ENCODE results near the gene MPIG6B. TPM values are rescaled to one million over a fixed set of nuclear protein-coding genes. Genes with fewer than 3 reads are reported as not detected.

MPIG6B gene
- total and polyA plus RNA-seq, 2 donors = 0.14 to 0.32 TPM

GRCh38 chr6:31758281-31758680 is 35.1 kb downstream of the MPIG6B start:
- no peak overlapping the region for H3K27ac ChIP-seq (ENCODE audit: low read depth in 1 of 2, low read length in 1 of 2)
- peaks cover 27 to 49% of the 10 kb centered on the region in 2 donors for H3K36me3 ChIP-seq (ENCODE audit: control insufficient read depth in 2 of 2, insufficient read depth in 2 of 2, low read length in 1 of 2)
- H3K4me3 ChIP-seq (ENCODE audit: low read length in 2 of 2) = no peak overlapping the region
- H3K4me1 ChIP-seq (ENCODE audit: control insufficient read depth in 2 of 2, insufficient read depth in 2 of 2, low read length in 2 of 2) = peaks cover 0 to 12% of the 10 kb centered on the region in 2 donors
- H3K27me3 ChIP-seq (ENCODE audit: control insufficient read depth in 2 of 2, insufficient read depth in 1 of 2, low read length in 1 of 2) = no peaks in the 10 kb centered on the region
- no peaks in the 10 kb centered on the region for H3K9me3 ChIP-seq (ENCODE audit: control insufficient read depth in 2 of 2, insufficient read depth in 1 of 2, low read length in 1 of 2)
- no peak for DNase-seq (ENCODE audit: low read depth in 6 of 9, low spot score in 9 of 9)
- 99% methylated on average over 2 of the region's 2 CpGs for WGBS

DNA sequence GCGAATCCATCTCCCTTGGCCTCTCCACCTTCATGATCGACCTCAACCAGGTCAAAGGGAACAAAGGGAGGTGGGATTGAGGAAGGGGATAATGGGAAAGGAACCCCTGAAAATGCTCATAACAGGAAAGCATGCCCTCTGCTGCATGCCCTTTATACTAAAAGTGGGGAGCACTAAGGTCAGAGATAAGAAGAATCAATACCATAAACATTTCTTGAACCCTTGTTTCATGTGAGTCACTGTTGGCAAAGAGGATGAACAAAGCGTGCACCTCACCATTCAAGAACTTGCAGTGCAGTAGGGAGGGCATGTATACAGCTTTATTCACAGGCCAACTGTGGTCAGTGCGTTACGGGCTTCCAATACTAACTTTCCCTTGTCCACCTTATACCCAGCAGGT is 37.6 kb downstream of the MPIG6B start:
- 97% methylated on average over 5 of the region's 5 CpGs for WGBS
- no peak for DNase-seq (ENCODE audit: low read depth in 6 of 9, low spot score in 9 of 9)

DNA sequence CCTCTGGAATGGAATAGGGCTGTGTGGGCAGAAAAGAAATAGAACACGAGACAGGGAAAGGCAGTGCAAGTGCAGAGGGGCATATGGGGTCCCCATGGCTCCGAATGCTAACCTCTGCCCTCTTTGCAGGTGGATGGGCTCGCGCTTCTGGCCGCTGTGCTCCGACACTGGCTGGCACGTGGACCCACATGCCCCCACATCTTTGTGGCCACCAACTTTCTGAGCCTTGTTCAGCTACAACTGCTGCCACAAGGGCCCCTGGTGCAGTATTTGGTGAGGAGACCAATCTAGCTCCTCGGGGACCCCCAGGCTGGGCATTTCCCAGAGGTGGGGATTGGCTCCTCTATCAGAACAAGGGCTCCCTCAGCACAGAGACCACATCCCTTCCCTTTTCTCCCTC is 38.2 kb downstream of the MPIG6B start:
- no peak for DNase-seq (ENCODE audit: low read depth in 6 of 9, low spot score in 9 of 9)
- WGBS = 99% methylated on average over 8 of the region's 8 CpGs
- peaks cover 0 to 12% of the 10 kb centered on the region in 2 donors for H3K4me1 ChIP-seq (ENCODE audit: control insufficient read depth in 2 of 2, insufficient read depth in 2 of 2, low read length in 2 of 2)

More for the DNA sequence above, 37.6 kb downstream of the MPIG6B start:
- no peak overlapping the region for H3K4me3 ChIP-seq (ENCODE audit: low read length in 2 of 2)
- H3K4me1 ChIP-seq (ENCODE audit: control insufficient read depth in 2 of 2, insufficient read depth in 2 of 2, low read length in 2 of 2) = peaks cover 0 to 12% of the 10 kb centered on the region in 2 donors
- H3K27ac ChIP-seq (ENCODE audit: low read depth in 1 of 2, low read length in 1 of 2) = no peak overlapping the region
- peaks cover 0 to 4% of the 10 kb centered on the region in 2 donors for H3K27me3 ChIP-seq (ENCODE audit: control insufficient read depth in 2 of 2, insufficient read depth in 1 of 2, low read length in 1 of 2)
- H3K36me3 ChIP-seq (ENCODE audit: control insufficient read depth in 2 of 2, insufficient read depth in 2 of 2, low read length in 1 of 2) = peaks cover 25 to 52% of the 10 kb centered on the region in 2 donors
- H3K9me3 ChIP-seq (ENCODE audit: control insufficient read depth in 2 of 2, insufficient read depth in 1 of 2, low read length in 1 of 2) = no peaks in the 10 kb centered on the region

GRCh38 chr6:31762356-31762755 is 39.2 kb downstream of the MPIG6B start, which contains the start of gene SAPCD1:
TSS of gene SAPCD1 (plus strand) at chr6:31762656. CDS start at chr6:31763055, 399 bp downstream.
- no peak for DNase-seq (ENCODE audit: low read depth in 6 of 9, low spot score in 9 of 9)
- no peak within 1 kb of the TSS for H3K27ac ChIP-seq (ENCODE audit: low read depth in 1 of 2, low read length in 1 of 2)
- peaks cover 25 to 52% of the 10 kb centered on the region in 2 donors for H3K36me3 ChIP-seq (ENCODE audit: control insufficient read depth in 2 of 2, insufficient read depth in 2 of 2, low read length in 1 of 2)
- H3K4me3 ChIP-seq (ENCODE audit: low read length in 2 of 2) = no peak within 1 kb of the TSS
- H3K27me3 ChIP-seq (ENCODE audit: control insufficient read depth in 2 of 2, insufficient read depth in 1 of 2, low read length in 1 of 2) = peaks cover 0 to 15% of the 10 kb centered on the region in 2 donors
- H3K4me1 ChIP-seq (ENCODE audit: control insufficient read depth in 2 of 2, insufficient read depth in 2 of 2, low read length in 2 of 2) = peaks cover 0 to 12% of the 10 kb centered on the region in 2 donors
- WGBS = 92% methylated on average over 4 of the region's 4 CpGs
- no peaks in the 10 kb centered on the region for H3K9me3 ChIP-seq (ENCODE audit: control insufficient read depth in 2 of 2, insufficient read depth in 1 of 2, low read length in 1 of 2)

More for the DNA sequence above, 38.2 kb downstream of the MPIG6B start:
- Histone ChIP-seq H3K4me3 (ENCODE audit: low read length in 2 of 2) (no peak overlapping the region), H3K27ac (ENCODE audit: low read depth in 1 of 2, low read length in 1 of 2) (no peak overlapping the region), H3K36me3 (ENCODE audit: control insufficient read depth in 2 of 2, insufficient read depth in 2 of 2, low read length in 1 of 2) (peaks cover 25 to 52% of the 10 kb centered on the region in 2 donors), H3K9me3 (ENCODE audit: control insufficient read depth in 2 of 2, insufficient read depth in 1 of 2, low read length in 1 of 2) (no peaks in the 10 kb centered on the region), H3K27me3 (ENCODE audit: control insufficient read depth in 2 of 2, insufficient read depth in 1 of 2, low read length in 1 of 2) (peaks cover 0 to 10% of the 10 kb centered on the region in 2 donors)

DNA sequence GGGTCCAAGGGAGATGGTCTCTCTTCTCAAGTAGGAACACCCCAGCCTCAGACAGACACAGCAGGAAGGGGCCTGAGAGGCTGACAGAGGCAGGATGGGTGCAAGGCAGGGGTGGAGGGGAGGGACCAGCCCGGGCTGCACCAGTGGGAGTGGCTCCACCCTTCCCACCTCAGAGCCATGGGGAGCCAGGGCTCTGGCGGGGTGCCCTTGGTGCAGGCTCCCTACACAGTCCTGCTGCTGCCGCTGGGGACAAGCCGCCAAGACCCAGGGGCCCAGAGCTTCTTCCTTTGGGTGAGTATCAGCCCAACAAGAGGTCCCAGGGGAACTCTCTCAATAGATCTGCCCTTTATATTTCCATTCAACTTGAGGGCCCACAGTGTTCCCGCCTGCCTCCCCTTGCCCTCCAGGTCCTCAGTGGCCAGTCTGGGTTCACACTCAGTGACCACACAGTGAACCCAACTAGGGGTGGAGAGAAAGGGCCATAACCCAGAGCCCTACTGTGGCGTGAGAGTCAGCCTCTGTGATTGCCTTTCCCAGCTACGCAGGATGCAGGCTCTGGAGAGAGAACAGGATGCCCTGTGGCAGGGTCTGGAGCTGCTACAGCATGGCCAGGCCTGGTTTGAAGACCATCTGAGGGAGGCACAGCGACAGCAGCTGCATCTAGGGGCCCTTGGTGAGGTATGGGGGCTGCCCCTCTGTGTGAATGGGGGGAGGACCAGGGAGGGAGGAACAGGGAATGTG is 39.9 kb downstream of the MPIG6B start:
- H3K9me3 ChIP-seq (ENCODE audit: control insufficient read depth in 2 of 2, insufficient read depth in 1 of 2, low read length in 1 of 2) = no peaks in the 10 kb centered on the region
- H3K27me3 ChIP-seq (ENCODE audit: control insufficient read depth in 2 of 2, insufficient read depth in 1 of 2, low read length in 1 of 2) = peaks cover 0 to 17% of the 10 kb centered on the region in 2 donors
- no peak overlapping the region for H3K27ac ChIP-seq (ENCODE audit: low read depth in 1 of 2, low read length in 1 of 2)
- no peak overlapping the region for H3K4me3 ChIP-seq (ENCODE audit: low read length in 2 of 2)
- DNase-seq (ENCODE audit: low read depth in 6 of 9, low spot score in 9 of 9) = no peak
- 95% methylated on average over 8 of the region's 8 CpGs for WGBS
- H3K36me3 ChIP-seq (ENCODE audit: control insufficient read depth in 2 of 2, insufficient read depth in 2 of 2, low read length in 1 of 2) = peaks cover 25 to 52% of the 10 kb centered on the region in 2 donors
- peaks cover 0 to 12% of the 10 kb centered on the region in 2 donors for H3K4me1 ChIP-seq (ENCODE audit: control insufficient read depth in 2 of 2, insufficient read depth in 2 of 2, low read length in 2 of 2)

DNA sequence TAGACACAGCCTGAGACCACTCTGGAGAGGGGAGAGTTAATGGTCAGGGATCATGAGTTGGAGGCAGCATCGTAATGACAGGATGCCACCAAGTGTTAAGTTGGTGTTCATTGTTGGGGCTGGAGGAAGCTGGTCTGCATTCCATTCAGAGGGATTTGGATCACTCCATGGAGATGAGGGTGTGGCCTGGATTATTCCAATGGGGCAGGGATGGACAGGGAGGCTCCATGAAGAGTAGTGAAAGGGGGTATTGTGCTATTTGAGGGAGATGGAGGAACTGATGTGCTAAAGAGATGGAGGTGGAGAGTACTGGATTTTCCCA is 40.4 kb downstream of the MPIG6B start:
- Histone ChIP-seq H3K27ac (ENCODE audit: low read depth in 1 of 2, low read length in 1 of 2) (no peak overlapping the region), H3K27me3 (ENCODE audit: control insufficient read depth in 2 of 2, insufficient read depth in 1 of 2, low read length in 1 of 2) (peaks cover 0 to 17% of the 10 kb centered on the region in 2 donors), H3K36me3 (ENCODE audit: control insufficient read depth in 2 of 2, insufficient read depth in 2 of 2, low read length in 1 of 2) (peaks cover 20 to 48% of the 10 kb centered on the region in 2 donors), H3K9me3 (ENCODE audit: control insufficient read depth in 2 of 2, insufficient read depth in 1 of 2, low read length in 1 of 2) (no peaks in the 10 kb centered on the region), H3K4me1 (ENCODE audit: control insufficient read depth in 2 of 2, insufficient read depth in 2 of 2, low read length in 2 of 2) (peaks cover 0 to 12% of the 10 kb centered on the region in 2 donors), H3K4me3 (ENCODE audit: low read length in 2 of 2) (no peak overlapping the region)
- DNase-seq (ENCODE audit: low read depth in 6 of 9, low spot score in 9 of 9) = no peak
- 96% methylated on average over 1 of the region's 1 CpG for WGBS

DNA sequence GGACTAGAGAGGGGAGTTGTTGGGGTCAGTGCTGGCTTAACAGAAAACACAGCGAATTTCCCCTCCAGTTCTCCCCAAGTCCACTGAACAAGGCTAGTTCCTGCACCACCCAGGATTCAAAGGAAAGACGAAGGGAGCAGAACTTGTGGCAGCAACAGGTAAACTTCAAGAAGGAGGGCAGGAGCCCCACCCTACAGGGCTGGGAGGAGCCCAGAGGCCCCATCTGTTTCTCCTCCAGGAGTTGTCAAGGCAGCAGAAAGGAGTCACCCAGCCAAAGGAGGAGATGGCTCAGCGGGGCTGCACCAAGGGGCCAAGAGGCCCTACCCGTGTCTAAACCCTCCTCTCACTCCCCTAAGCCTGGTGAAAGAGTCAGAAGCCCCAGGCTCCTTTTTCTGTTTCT is 41.0 kb downstream of the MPIG6B start:
- peaks cover 20 to 42% of the 10 kb centered on the region in 2 donors for H3K36me3 ChIP-seq (ENCODE audit: control insufficient read depth in 2 of 2, insufficient read depth in 2 of 2, low read length in 1 of 2)
- peaks cover 0 to 17% of the 10 kb centered on the region in 2 donors for H3K27me3 ChIP-seq (ENCODE audit: control insufficient read depth in 2 of 2, insufficient read depth in 1 of 2, low read length in 1 of 2)
- no peak overlapping the region for H3K4me3 ChIP-seq (ENCODE audit: low read length in 2 of 2)
- H3K4me1 ChIP-seq (ENCODE audit: control insufficient read depth in 2 of 2, insufficient read depth in 2 of 2, low read length in 2 of 2) = peaks cover 0 to 8% of the 10 kb centered on the region in 2 donors
- no peak for DNase-seq (ENCODE audit: low read depth in 6 of 9, low spot score in 9 of 9)
- H3K27ac ChIP-seq (ENCODE audit: low read depth in 1 of 2, low read length in 1 of 2) = no peak overlapping the region
- H3K9me3 ChIP-seq (ENCODE audit: control insufficient read depth in 2 of 2, insufficient read depth in 1 of 2, low read length in 1 of 2) = no peaks in the 10 kb centered on the region
- WGBS = 94% methylated on average over 4 of the region's 4 CpGs

GRCh38 chr6:31765559-31765909 is 42.4 kb downstream of the MPIG6B start:
- Histone ChIP-seq H3K9me3 (ENCODE audit: control insufficient read depth in 2 of 2, insufficient read depth in 1 of 2, low read length in 1 of 2) (no peaks in the 10 kb centered on the region), H3K4me1 (ENCODE audit: control insufficient read depth in 2 of 2, insufficient read depth in 2 of 2, low read length in 2 of 2) (peaks cover 0 to 3% of the 10 kb centered on the region in 2 donors), H3K4me3 (ENCODE audit: low read length in 2 of 2) (no peak overlapping the region), H3K27me3 (ENCODE audit: control insufficient read depth in 2 of 2, insufficient read depth in 1 of 2, low read length in 1 of 2) (peaks cover 0 to 17% of the 10 kb centered on the region in 2 donors), H3K36me3 (ENCODE audit: control insufficient read depth in 2 of 2, insufficient read depth in 2 of 2, low read length in 1 of 2) (peaks cover 14 to 28% of the 10 kb centered on the region in 2 donors), H3K27ac (ENCODE audit: low read depth in 1 of 2, low read length in 1 of 2) (no peak overlapping the region)
- 93% methylated on average over 9 of the region's 9 CpGs for WGBS
- no peak for DNase-seq (ENCODE audit: low read depth in 6 of 9, low spot score in 9 of 9)

DNA sequence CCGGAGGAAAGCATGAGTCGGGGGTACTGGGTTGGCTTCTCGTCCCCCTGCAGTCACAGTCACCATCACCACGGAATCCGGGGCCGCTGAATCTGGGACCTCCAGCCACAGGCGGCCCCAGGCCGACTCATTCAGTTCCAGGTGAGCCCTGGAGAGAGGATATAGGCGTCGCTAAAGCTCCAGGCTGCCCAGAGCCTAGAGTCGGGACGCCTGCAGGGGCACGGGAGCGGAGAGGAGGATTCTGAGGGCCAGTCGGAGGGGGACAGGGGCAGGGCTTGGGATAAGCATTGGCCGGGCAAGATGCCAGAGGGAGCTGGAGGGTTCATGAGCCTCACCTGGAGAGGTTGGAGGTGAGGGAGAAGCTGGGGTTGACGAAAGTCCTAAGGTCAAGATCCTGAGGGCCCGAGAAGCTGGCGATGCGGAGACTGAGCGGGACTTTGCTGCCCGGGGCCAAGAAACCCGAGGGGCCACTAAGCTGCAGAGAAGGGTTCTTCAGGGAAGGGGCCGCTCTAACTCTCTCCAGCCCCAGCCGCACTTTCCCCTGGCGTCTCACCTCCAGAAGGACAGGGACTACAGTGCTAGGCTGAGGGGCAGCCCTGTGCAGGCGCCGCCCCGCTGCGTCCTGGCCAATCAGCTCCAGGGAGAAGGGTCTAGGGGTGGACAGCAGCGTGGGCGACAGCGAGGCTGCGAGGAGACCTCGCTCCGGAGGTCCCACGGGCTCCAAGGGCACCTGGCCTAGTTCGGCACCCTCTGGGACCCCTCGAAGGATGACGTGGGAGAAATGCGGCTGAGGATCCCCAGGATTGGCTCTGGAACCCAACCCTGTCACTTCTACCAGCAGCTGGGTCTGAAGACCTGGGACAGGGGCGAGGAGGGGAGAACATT is 43.0 kb downstream of the MPIG6B start:
- no peak overlapping the region for H3K4me3 ChIP-seq (ENCODE audit: low read length in 2 of 2)
- peaks cover 9 to 23% of the 10 kb centered on the region in 2 donors for H3K36me3 ChIP-seq (ENCODE audit: control insufficient read depth in 2 of 2, insufficient read depth in 2 of 2, low read length in 1 of 2)
- H3K9me3 ChIP-seq (ENCODE audit: control insufficient read depth in 2 of 2, insufficient read depth in 1 of 2, low read length in 1 of 2) = no peaks in the 10 kb centered on the region
- WGBS = 80% methylated on average over 42 of the region's 42 CpGs
- H3K4me1 ChIP-seq (ENCODE audit: control insufficient read depth in 2 of 2, insufficient read depth in 2 of 2, low read length in 2 of 2) = peaks cover 0 to 4% of the 10 kb centered on the region in 2 donors
- DNase-seq (ENCODE audit: low read depth in 6 of 9, low spot score in 9 of 9) = no peak
- no peak overlapping the region for H3K27ac ChIP-seq (ENCODE audit: low read depth in 1 of 2, low read length in 1 of 2)
- peaks cover 0 to 17% of the 10 kb centered on the region in 2 donors for H3K27me3 ChIP-seq (ENCODE audit: control insufficient read depth in 2 of 2, insufficient read depth in 1 of 2, low read length in 1 of 2)

Measured in thymus (tissue), 11 donors.